Mammary epithelial cell (primary cell): Measurements from ENCODE around the gene NMUR2.

ENCODE experiments used
- CTCF ChIP-seq, 2 donors: IDR thresholded peaks in 1 of 2; conservative IDR thresholded peaks in 1 of 2; 2 replicates each; pipeline ENCODE4 v1.5.1; 2011 to 2012; ENCODE audit warnings: inconsistent platforms in 2 of 2, low read length in 2 of 2, mild to moderate bottlenecking in 2 of 2, control low read depth in 1 of 2, low read depth in 1 of 2; ENCODE audit not compliant: insufficient read depth in 1 of 2; ENCODE audit errors: extremely low read depth in 1 of 2
- EZH2 ChIP-seq: IDR thresholded peaks from 2 replicates; pipeline ENCODE4 v1.6.1; 2012; ENCODE audit warnings: low read length, inconsistent platforms, borderline replicate concordance

- TF ChIP-seq CTCF (conservative IDR thresholded peaks at IDR 0.05 in 1 of 2, IDR thresholded peaks at IDR 0.05 in 1 of 2; ENCODE audit: extremely low read depth in 1 of 2, insufficient read depth in 1 of 2, low read depth in 1 of 2, low read length in 2 of 2) (no peak), EZH2 (no peak)
These were observed 20.0 kb upstream of the NMUR2 start for GRCh38 chr5:152425083-152425482.
